Measurements from ENCODE around the gene PPAN. TPM values are rescaled to one million over a fixed set of nuclear protein-coding genes. Genes with fewer than 3 reads are reported as not detected.
A peak's percentile ranks its signal among the peaks of the same experiment; 100 is the strongest.

The PPAN gene
- total and polyA plus RNA-seq, 7 donors, result 16.2 to 58.7 (median 25.2) TPM

- TF ChIP-seq CTCF (IDR thresholded peaks at IDR 0.05) (no peak), EP300 (IDR thresholded peaks at IDR 0.05) (no peak), POLR2A (IDR thresholded peaks at IDR 0.05) (no peak), POLR2AphosphoS5 (IDR thresholded peaks at IDR 0.05) (no peak)
- Histone ChIP-seq H3K27ac (no peak overlapping the region), H3K4me3 (no peak overlapping the region), H3K36me3 (peaks cover 0 to 39% (median 5%) of the 10 kb centered on the region in 4 donors), H3K4me1 (peaks cover 0 to 15% (median 14%) of the 10 kb centered on the region in 4 donors), H3K9me3 (no peaks in the 10 kb centered on the region), H3K27me3 (no peaks in the 10 kb centered on the region)
- no peak for DNase-seq
- intact Hi-C loops (cut with DNase I), result no loop called here
- WGBS, 2 donors, result 81 to 83% methylated on average over 13 of the region's 13 CpGs
Observed at GRCh38 chr19:10091895-10092641, 14.1 kb upstream of the PPAN start.

- no peak overlapping the region for H3K27ac ChIP-seq
- peaks cover 0 to 39% (median 5%) of the 10 kb centered on the region in 4 donors for H3K36me3 ChIP-seq
- no peak overlapping the region for H3K4me3 ChIP-seq
- DNase-seq, result no peak
- peaks cover 0 to 13% (median 11%) of the 10 kb centered on the region in 4 donors for H3K4me1 ChIP-seq
- H3K27me3 ChIP-seq, result no peaks in the 10 kb centered on the region
- 92% methylated on average over 9 of the region's 9 CpGs for WGBS, 2 donors
- intact Hi-C loops (cut with DNase I), result no loop called here
- no peaks in the 10 kb centered on the region for H3K9me3 ChIP-seq
- TF ChIP-seq CTCF (IDR thresholded peaks at IDR 0.05) (no peak), POLR2AphosphoS5 (IDR thresholded peaks at IDR 0.05) (no peak)
Observed at GRCh38 chr19:10092648-10093294, 13.4 kb upstream of the PPAN start.

GRCh38 chr19:10093295-10094186 is 12.6 kb upstream of the PPAN start:
- Histone ChIP-seq H3K27ac (no peak overlapping the region), H3K27me3 (no peaks in the 10 kb centered on the region), H3K36me3 (peaks cover 0 to 39% (median 5%) of the 10 kb centered on the region in 4 donors), H3K9me3 (no peaks in the 10 kb centered on the region), H3K4me1 (peaks cover 0 to 13% (median 11%) of the 10 kb centered on the region in 4 donors), H3K4me3 (no peak overlapping the region)
- WGBS, 2 donors, result 90 to 91% methylated on average over 22 of the region's 22 CpGs
- DNase-seq, result no peak
- no peak for TF ChIP-seq POLR2A (IDR thresholded peaks at IDR 0.05)
- intact Hi-C loops (cut with DNase I), result no loop called here

GRCh38 chr19:10095622-10095947 is 10.6 kb upstream of the PPAN start:
- 50 to 55% methylated on average over 7 of the region's 7 CpGs for WGBS, 2 donors

More at GRCh38 chr19:10095622-10095947, 10.6 kb upstream of the PPAN start:
- H3K36me3 ChIP-seq, result peaks cover 0 to 22% (median 0%) of the 10 kb centered on the region in 4 donors
- peaks cover 0 to 13% (median 11%) of the 10 kb centered on the region in 4 donors for H3K4me1 ChIP-seq
- DNase-seq, result no peak
- H3K4me3 ChIP-seq, result peak overlapping the region in 3 of 4 donors; percentile 7 to 58 (median 16)
- intact Hi-C loops (cut with DNase I), result no loop called here
- no peaks in the 10 kb centered on the region for H3K9me3 ChIP-seq
- H3K27me3 ChIP-seq, result no peaks in the 10 kb centered on the region
- TF ChIP-seq POLR2A (IDR thresholded peaks at IDR 0.05) (no peak), EP300 (IDR thresholded peaks at IDR 0.05) (no peak), POLR2AphosphoS5 (IDR thresholded peaks at IDR 0.05) (peak in 1 of 4 donors; percentile 4), CTCF (IDR thresholded peaks at IDR 0.05) (no peak)
- H3K27ac ChIP-seq, result peak overlapping the region; percentile 77 to 85 (median 80)

Measured in sigmoid colon (tissue), 7 donors.